Fibroblast of the aortic adventitia (primary cell): ENCODE measurements around the gene C9orf78. TPM values are rescaled to one million over a fixed set of nuclear protein-coding genes. Genes with fewer than 3 reads are reported as not detected.

Source experiments
- DNase-seq: peaks from one replicate; pipeline ENCODE4 v3.0.0-alpha.2; 2010; ENCODE audit warnings: low read depth
- H3K4me3 ChIP-seq: 2 replicates; pipeline ENCODE4 v1.5.1; 2011; ENCODE audit warnings: low read depth, mild to moderate bottlenecking, control low read depth, low read length, moderate library complexity
- total RNA-seq: library from RNA; depleted of rRNA; stranded (reverse); fragments of >200 nt; gene quantifications from 2 replicates; pipeline ENCODE4 v1.2.3, GENCODE V29; 2012; ENCODE audit warnings: low replicate concordance
- TF ChIP-seq, protein P1 (sequence below): IDR thresholded peaks from 2 replicates; pipeline ENCODE4 v1.5.1; 2011; ENCODE audit warnings: mild to moderate bottlenecking, low read length, control low read depth, inconsistent platforms; ENCODE audit not compliant: insufficient read depth

C9orf78 gene
- total RNA-seq, 1 donor: 37.3 TPM

GRCh38 chr9:129866394-129867135 lies 31.5 kb upstream of the C9orf78 start:
- TF ChIP-seq, protein P1, sequence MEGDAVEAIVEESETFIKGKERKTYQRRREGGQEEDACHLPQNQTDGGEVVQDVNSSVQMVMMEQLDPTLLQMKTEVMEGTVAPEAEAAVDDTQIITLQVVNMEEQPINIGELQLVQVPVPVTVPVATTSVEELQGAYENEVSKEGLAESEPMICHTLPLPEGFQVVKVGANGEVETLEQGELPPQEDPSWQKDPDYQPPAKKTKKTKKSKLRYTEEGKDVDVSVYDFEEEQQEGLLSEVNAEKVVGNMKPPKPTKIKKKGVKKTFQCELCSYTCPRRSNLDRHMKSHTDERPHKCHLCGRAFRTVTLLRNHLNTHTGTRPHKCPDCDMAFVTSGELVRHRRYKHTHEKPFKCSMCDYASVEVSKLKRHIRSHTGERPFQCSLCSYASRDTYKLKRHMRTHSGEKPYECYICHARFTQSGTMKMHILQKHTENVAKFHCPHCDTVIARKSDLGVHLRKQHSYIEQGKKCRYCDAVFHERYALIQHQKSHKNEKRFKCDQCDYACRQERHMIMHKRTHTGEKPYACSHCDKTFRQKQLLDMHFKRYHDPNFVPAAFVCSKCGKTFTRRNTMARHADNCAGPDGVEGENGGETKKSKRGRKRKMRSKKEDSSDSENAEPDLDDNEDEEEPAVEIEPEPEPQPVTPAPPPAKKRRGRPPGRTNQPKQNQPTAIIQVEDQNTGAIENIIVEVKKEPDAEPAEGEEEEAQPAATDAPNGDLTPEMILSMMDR: no peak
- no peak for DNase-seq
- H3K4me3 ChIP-seq: no peak overlapping the region

DNA sequence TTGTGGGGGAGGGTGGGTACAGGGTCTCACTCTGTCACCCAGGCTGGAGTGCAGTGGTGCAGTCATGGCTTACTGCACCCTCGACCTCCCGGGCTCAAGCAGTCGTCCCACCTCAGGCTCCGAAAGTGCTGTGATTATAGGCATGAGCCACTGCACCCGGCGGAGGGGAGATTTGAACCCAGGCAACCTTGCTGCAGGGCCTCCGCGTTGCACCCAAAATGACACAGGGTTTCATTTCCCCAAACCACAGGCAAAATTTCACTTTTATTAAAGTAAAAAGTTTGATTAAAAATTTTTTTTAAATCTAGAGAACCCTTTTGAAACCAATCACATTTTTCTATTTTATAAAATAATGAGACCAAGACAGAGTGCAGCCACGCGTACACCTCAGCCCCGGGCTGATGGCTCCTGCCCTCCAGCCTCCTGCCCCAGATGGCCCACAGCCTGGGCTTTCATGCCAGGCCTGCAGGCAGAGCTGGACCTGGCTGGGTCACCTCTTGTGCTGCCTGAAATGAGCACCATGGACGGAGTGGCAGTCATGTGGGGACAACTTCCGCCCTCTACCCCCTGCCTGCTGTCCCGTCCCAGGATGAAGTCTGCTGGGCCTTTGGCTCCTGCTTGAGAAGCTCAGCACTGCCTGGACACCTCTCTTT lies 30.7 kb upstream of the C9orf78 start:
- no peak overlapping the region for H3K4me3 ChIP-seq
- TF ChIP-seq, protein P1: no peak
- no peak for DNase-seq

DNA sequence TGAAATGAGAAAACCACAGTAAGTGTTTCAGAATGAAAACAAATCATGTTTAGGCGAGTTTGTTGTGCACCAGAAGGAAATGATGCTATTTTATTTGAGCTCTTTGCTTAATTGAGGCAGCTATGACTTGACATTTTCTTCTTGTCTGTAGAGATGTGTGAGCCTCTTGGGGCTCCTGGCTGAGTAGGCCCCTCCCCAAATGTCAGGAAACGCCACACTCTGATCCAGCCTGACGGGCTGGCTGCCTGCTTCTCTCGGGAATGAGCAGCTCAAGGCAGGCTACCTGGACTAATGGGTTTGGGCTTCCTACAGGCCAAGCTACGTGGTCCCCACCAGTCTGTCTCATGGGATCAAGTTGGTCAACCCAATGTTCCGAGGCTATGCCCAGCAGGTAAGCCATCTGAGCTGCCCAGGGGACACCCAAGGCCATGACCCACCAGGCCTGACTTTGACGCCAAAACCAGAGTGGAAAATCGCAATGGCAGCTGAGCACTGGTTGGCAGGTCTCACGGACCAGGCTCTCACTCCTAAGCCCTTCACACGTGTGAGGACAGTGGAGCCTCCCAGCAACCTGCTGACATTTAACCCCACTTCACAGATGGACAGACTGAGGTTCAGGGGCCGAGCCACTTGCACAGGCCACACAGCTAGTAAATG lies 30.0 kb upstream of the C9orf78 start:
- DNase-seq: no peak

GRCh38 chr9:129863059-129863690 lies 28.1 kb upstream of the C9orf78 start:
- TF ChIP-seq, protein P1: no peak
- H3K4me3 ChIP-seq: no peak overlapping the region
- DNase-seq: peak; percentile 60

More for the DNA sequence above, 30.0 kb upstream of the C9orf78 start:
- TF ChIP-seq, protein P1: no peak
- H3K4me3 ChIP-seq: no peak overlapping the region

GRCh38 chr9:129861447-129861827 lies 26.4 kb upstream of the C9orf78 start:
- DNase-seq: no peak

More at GRCh38 chr9:129861447-129861827, 26.4 kb upstream of the C9orf78 start:
- H3K4me3 ChIP-seq: no peak overlapping the region
- TF ChIP-seq, protein P1: no peak
